Left ventricle myocardium superior (tissue), 1 donor: Measurements from ENCODE around the gene GBP5. TPM values are rescaled to one million over a fixed set of nuclear protein-coding genes. Genes with fewer than 3 reads are reported as not detected.
"Not testable (repeated sequence)": the region's sequence is repeated elsewhere in the genome, so short reads cannot be mapped to it uniquely, and the experiment has no call there.

Source experiments
- ATAC-seq: fragments of 200-7000 bp; cut with Tn5 transposase; one replicate; pipeline ENCODE4 v1.9.1; 2020; ENCODE audit warnings: mild to moderate bottlenecking, moderate library complexity
- DNase-seq: peaks from one replicate; pipeline ENCODE4 v3.0.0-alpha.2; 2020
- intact Hi-C: fragments of 100-400 bp; cut with micrococcal nuclease; formaldehyde crosslinking; loops from one replicate; pipeline ENCODE4 v1.11.0; 2022
- long read RNA-seq: library from polyadenylated mRNA; unstranded; transcript quantifications from one replicate; pipeline ENCODE4 v2.0.0, GENCODE V29; 2021
- total RNA-seq: library from RNA; stranded (reverse); fragmentation: NEBNext Ultra II Directional; extraction: Animal tissue kit (Norgen Biotek cat#: 25700); gene quantifications from one replicate; pipeline ENCODE4 v1.2.1, GENCODE V29; 2021
- donor health status: DM: no; HTN: yes; CAD: no; lungs with severe emphysema.

The GBP5 gene
- 0.99 TPM for total RNA-seq
- long read RNA-seq, result 0 reads

GRCh38 chr1:89272269-89273041 lies at the start of gene GBP5:
TSS of gene GBP5 (minus strand) at chr1:89272860. CDS start at chr1:89269555, 3,305 bp downstream.
- DNase-seq, intact Hi-C loops, ATAC-seq: not testable (repeated sequence)

- ATAC-seq, result peak; percentile 91
- DNase-seq, result no peak
- intact Hi-C loops, result no loop called here
These were observed 49.7 kb upstream of the GBP5 start for GRCh38 chr1:89322402-89322801.

- intact Hi-C loops, result no loop called here
- ATAC-seq (no peak), DNase-seq (no peak)
These were observed 39.9 kb upstream of the GBP5 start for GRCh38 chr1:89312572-89312971.

- intact Hi-C loops, result no loop called here
- ATAC-seq (peak; percentile 46), DNase-seq (no peak)
These were observed 39.1 kb upstream of the GBP5 start for GRCh38 chr1:89311757-89312156.

GRCh38 chr1:89310976-89311375 lies 38.3 kb upstream of the GBP5 start:
- DNase-seq (no peak), ATAC-seq (no peak)
- intact Hi-C loops, result no loop called here

- intact Hi-C loops, result no loop called here
- ATAC-seq (peak; percentile 51), DNase-seq (no peak)
These were observed 37.8 kb upstream of the GBP5 start for GRCh38 chr1:89310505-89310904.

GRCh38 chr1:89309828-89310227 lies 37.2 kb upstream of the GBP5 start:
- intact Hi-C loops, result no loop called here
- no peak for ATAC-seq
- no peak for DNase-seq

GRCh38 chr1:89306273-89306672 lies 33.6 kb upstream of the GBP5 start:
- no peak for ATAC-seq
- intact Hi-C loops, result no loop called here
- no peak for DNase-seq

GRCh38 chr1:89305493-89305892 lies 32.8 kb upstream of the GBP5 start:
- DNase-seq (no peak), ATAC-seq (no peak)
- intact Hi-C loops, result no loop called here

GRCh38 chr1:89304572-89305230 lies 32.0 kb upstream of the GBP5 start:
- intact Hi-C loops, result no loop called here
- DNase-seq (no peak), ATAC-seq (no peak)

- no peak for DNase-seq
- intact Hi-C loops, result no loop called here
- no peak for ATAC-seq
These were observed 30.2 kb upstream of the GBP5 start for GRCh38 chr1:89302697-89303332.

GRCh38 chr1:89299739-89300463 lies 27.2 kb upstream of the GBP5 start:
- ATAC-seq, intact Hi-C loops: not testable (repeated sequence)

GRCh38 chr1:89298461-89298860 lies 25.8 kb upstream of the GBP5 start:
- ATAC-seq, result no peak
- no peak for DNase-seq
- intact Hi-C loops, result no loop called here

More at GRCh38 chr1:89299739-89300463, 27.2 kb upstream of the GBP5 start:
- not testable (repeated sequence) for DNase-seq

- ATAC-seq, result no peak
- intact Hi-C loops, result no loop called here
- DNase-seq, result no peak
These were observed 22.5 kb upstream of the GBP5 start for GRCh38 chr1:89295187-89295586.

GRCh38 chr1:89291276-89291675 lies 18.6 kb upstream of the GBP5 start:
- DNase-seq (no peak), ATAC-seq (no peak)
- intact Hi-C loops, result no loop called here

GRCh38 chr1:89288051-89288340 lies 15.3 kb upstream of the GBP5 start:
- intact Hi-C loops, result no loop called here
- ATAC-seq, result no peak
- no peak for DNase-seq

- DNase-seq (no peak), ATAC-seq (no peak)
- intact Hi-C loops, result no loop called here
These were observed 14.8 kb upstream of the GBP5 start for GRCh38 chr1:89287181-89288050.

- ATAC-seq, result peak; percentile 38
- intact Hi-C loops, result no loop called here
- DNase-seq, result no peak
These were observed 14.0 kb upstream of the GBP5 start for GRCh38 chr1:89286549-89287180.
